Spleen (tissue), 7 donors: ENCODE measurements around the gene RNF126.

ENCODE experiments used
- POLR2A ChIP-seq, 3 donors: fragments of 450-650 bp; IDR thresholded peaks; one replicate each; pipeline ENCODE4 v1.5.1; 2017; ENCODE audit warnings: antibody characterized with exemption in 3 of 3, mild to moderate bottlenecking in 1 of 3
- POLR2AphosphoS5 ChIP-seq, 3 donors: sonication (generic); formaldehyde crosslinking; IDR thresholded peaks; one replicate each; pipeline ENCODE4 v1.5.1; 2017; ENCODE audit warnings: antibody characterized with exemption in 3 of 3
- TF ChIP-seq, protein P1 (sequence below), 11 experiments: fragments of 200-600 bp in 7 of 11; fragments of 450-650 bp in 4 of 11; sonication (generic) in 4 of 11; IDR thresholded peaks in 8 of 11; conservative IDR thresholded peaks in 3 of 11; 1 replicate in 7 of 11; 2 replicates in 4 of 11; pipeline versions ENCODE4 v1.4.0 to v1.8.0; 2016 to 2021; ENCODE audit warnings: antibody characterized with exemption in 11 of 11, inconsistent platforms in 4 of 11, mild to moderate bottlenecking in 1 of 11
- donor health status: DM: no; HTN: no; CAD: no; lungs with moderate emphysema.
- donor health status: DM: no; HTN: no; CAD: no.
- donor health status: DM: no; HTN: no; CAD: no.

- TF ChIP-seq, protein P1, sequence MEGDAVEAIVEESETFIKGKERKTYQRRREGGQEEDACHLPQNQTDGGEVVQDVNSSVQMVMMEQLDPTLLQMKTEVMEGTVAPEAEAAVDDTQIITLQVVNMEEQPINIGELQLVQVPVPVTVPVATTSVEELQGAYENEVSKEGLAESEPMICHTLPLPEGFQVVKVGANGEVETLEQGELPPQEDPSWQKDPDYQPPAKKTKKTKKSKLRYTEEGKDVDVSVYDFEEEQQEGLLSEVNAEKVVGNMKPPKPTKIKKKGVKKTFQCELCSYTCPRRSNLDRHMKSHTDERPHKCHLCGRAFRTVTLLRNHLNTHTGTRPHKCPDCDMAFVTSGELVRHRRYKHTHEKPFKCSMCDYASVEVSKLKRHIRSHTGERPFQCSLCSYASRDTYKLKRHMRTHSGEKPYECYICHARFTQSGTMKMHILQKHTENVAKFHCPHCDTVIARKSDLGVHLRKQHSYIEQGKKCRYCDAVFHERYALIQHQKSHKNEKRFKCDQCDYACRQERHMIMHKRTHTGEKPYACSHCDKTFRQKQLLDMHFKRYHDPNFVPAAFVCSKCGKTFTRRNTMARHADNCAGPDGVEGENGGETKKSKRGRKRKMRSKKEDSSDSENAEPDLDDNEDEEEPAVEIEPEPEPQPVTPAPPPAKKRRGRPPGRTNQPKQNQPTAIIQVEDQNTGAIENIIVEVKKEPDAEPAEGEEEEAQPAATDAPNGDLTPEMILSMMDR (IDR thresholded peaks at IDR 0.05 in 8 of 11, conservative IDR thresholded peaks at IDR 0.05 in 3 of 11) = no peak
- TF ChIP-seq POLR2AphosphoS5 (IDR thresholded peaks at IDR 0.05) = no peak
- TF ChIP-seq POLR2A (IDR thresholded peaks at IDR 0.05) = no peak
Observed at GRCh38 chr19:611481-611868, 51.5 kb downstream of the RNF126 start.
